A673 (cell line): ENCODE data around the gene UBASH3B. TPM values are rescaled to one million over a fixed set of nuclear protein-coding genes. Genes with fewer than 3 reads are reported as not detected.

Source experiments
- BruUV-seq: library from RNA; stranded (reverse); fragments of 400-500 nt; replicated peaks from 2 replicates; lab custom pipeline; 2021; lab: Mats Ljungman, UMichigan
- CTCF ChIA-PET: fragments of 300-600 bp; sonication (Branson Sonifier 250); formaldehyde crosslinking; loops from one replicate; lab custom pipeline; 2022; ENCODE audit warnings: antibody characterized with exemption; lab: Charles Lee
- POLR2A ChIA-PET: fragments of 300-600 bp; sonication (Branson Sonifier 250); formaldehyde crosslinking; loops from one replicate; lab custom pipeline; 2022; ENCODE audit warnings: antibody characterized with exemption; ENCODE audit not compliant: low non-redundant PET; lab: Charles Lee
- DNase-seq: peaks from one replicate; pipeline ENCODE4 v3.0.0-alpha.2; 2015; ENCODE audit warnings: low spot score
- H3K27ac ChIP-seq: fragments of 200-600 bp; sonication (generic); 2 replicates; pipeline ENCODE4 v1.5.1; 2016; ENCODE audit warnings: mixed run types, low read depth, mild to moderate bottlenecking, mixed read lengths, antibody characterized with exemption, low read length; ENCODE audit not compliant: poor library complexity, severe bottlenecking
- H3K27me3 ChIP-seq: fragments of 200-600 bp; sonication (generic); replicated peaks from 2 replicates; pipeline ENCODE4 v1.6.1; 2017; ENCODE audit warnings: mixed run types, low read depth, mild to moderate bottlenecking, mixed read lengths, antibody characterized with exemption, low read length; ENCODE audit not compliant: insufficient read depth, poor library complexity
- H3K36me3 ChIP-seq: fragments of 200-600 bp; sonication (generic); 2 replicates; pipeline ENCODE4 v1.6.1; 2016; ENCODE audit warnings: mixed run types, mild to moderate bottlenecking, mixed read lengths, antibody characterized with exemption, low read length; ENCODE audit not compliant: insufficient read depth, poor library complexity, severe bottlenecking
- H3K4me1 ChIP-seq: fragments of 200-600 bp; sonication (generic); 2 replicates; pipeline ENCODE4 v1.6.1; 2017; ENCODE audit warnings: mixed run types, mild to moderate bottlenecking, mixed read lengths, antibody characterized with exemption, low read length; ENCODE audit not compliant: insufficient read depth, poor library complexity, severe bottlenecking
- H3K4me3 ChIP-seq: fragments of 200-600 bp; sonication (generic); 2 replicates; pipeline ENCODE4 v1.5.1; 2016; ENCODE audit warnings: low read depth, mixed run types, mild to moderate bottlenecking, mixed read lengths, low read length; ENCODE audit not compliant: poor library complexity, severe bottlenecking
- H3K9me3 ChIP-seq: fragments of 200-600 bp; sonication (generic); 2 replicates; pipeline ENCODE4 v1.6.1; 2016; ENCODE audit warnings: mixed run types, low read depth, mild to moderate bottlenecking, mixed read lengths, antibody characterized with exemption, low read length; ENCODE audit not compliant: poor library complexity, severe bottlenecking
- CTCF ChIP-seq: fragments of 300-800, 200-600 bp; sonication (generic); conservative IDR thresholded peaks from 2 replicates; pipeline ENCODE4 v1.5.1; 2017; ENCODE audit warnings: low read depth, mild to moderate bottlenecking, antibody characterized with exemption, low read length, moderate library complexity, mixed read lengths
- EZH2 ChIP-seq: fragments of 200-600 bp; sonication (generic); IDR thresholded peaks from 2 replicates; pipeline ENCODE4 v1.6.1; 2017; ENCODE audit warnings: borderline replicate concordance, low read depth, mild to moderate bottlenecking, mixed read lengths, antibody characterized with exemption, low read length; ENCODE audit not compliant: poor library complexity, severe bottlenecking
- intact Hi-C: fragments of 100-400 bp; cut with micrococcal nuclease; formaldehyde crosslinking; loops from one replicate; pipeline ENCODE4 v1.10.0; 2022; ENCODE audit not compliant: unreplicated experiment
- total RNA-seq: library from RNA; stranded (reverse); gene quantifications from 2 replicates; pipeline ENCODE4 v1.2.3, GENCODE V29; 2021

Gene UBASH3B
- total RNA-seq, 1 experiment from 2014 or later = 15.3 TPM

DNA sequence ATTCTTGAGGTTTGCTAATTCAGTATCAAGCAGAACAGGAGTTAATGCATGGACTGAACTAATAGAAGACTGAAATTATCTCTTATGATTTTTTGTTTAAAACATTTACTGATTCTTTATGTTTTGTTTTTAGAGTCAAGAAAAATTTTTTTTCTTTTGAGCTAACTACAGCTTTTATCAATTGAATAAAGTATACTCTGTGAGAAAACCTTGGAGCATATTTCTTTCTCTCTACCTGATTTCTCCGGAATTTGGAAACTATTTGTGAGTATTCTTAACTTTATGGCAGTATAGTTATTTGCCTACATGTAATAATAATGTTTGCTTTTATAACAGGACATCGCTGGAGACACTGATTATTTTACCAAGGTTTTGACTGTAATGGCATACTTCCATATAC lies 164.6 kb downstream of the UBASH3B start:
- no peak overlapping the region for H3K4me3 ChIP-seq
- no TSS peak for BruUV-seq
- no peaks in the 10 kb centered on the region for H3K4me1 ChIP-seq
- peaks cover 20% of the 10 kb centered on the region for H3K9me3 ChIP-seq
- H3K36me3 ChIP-seq = no peaks in the 10 kb centered on the region
- ChIA-PET POLR2A (no interaction called here), CTCF (no interaction called here)
- intact Hi-C loops = no loop called here
- no peaks in the 10 kb centered on the region for H3K27me3 ChIP-seq
- no peak for DNase-seq
- TF ChIP-seq CTCF (no peak), EZH2 (no peak)
- no peak overlapping the region for H3K27ac ChIP-seq

- H3K36me3 ChIP-seq = no peaks in the 10 kb centered on the region
- no TSS peak for BruUV-seq
- no peak for DNase-seq
- no peak overlapping the region for H3K4me3 ChIP-seq
- H3K27me3 ChIP-seq = no peaks in the 10 kb centered on the region
- POLR2A ChIA-PET = no interaction called here
- TF ChIP-seq EZH2 (no peak), CTCF (no peak)
- no peak overlapping the region for H3K27ac ChIP-seq
- intact Hi-C loops = no loop called here
- CTCF ChIA-PET = no interaction called here
- peaks cover 20% of the 10 kb centered on the region for H3K9me3 ChIP-seq
- no peaks in the 10 kb centered on the region for H3K4me1 ChIP-seq
Measured at GRCh38 chr11:122821169-122821568, 165.6 kb downstream of the UBASH3B start.

DNA sequence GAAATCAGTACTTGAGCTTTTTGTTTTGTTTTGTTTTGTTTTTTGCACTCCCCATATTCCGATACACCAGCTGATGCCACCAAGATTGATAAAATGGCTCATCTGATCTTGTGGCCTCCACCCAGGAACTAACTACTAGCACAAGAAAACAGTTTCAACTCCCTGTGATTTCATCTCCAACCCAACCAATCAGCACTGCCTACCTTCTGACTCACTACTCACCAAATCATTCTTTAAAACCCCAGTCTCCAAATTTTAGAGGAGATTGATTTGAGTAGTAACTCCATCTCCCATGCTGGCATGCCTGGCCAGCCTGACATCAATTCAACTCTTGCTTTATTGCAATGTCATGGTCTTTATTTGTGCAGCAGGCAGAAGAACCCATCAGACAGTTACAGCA lies 166.7 kb downstream of the UBASH3B start:
- H3K27ac ChIP-seq = no peak overlapping the region
- intact Hi-C loops = no loop called here
- no peaks in the 10 kb centered on the region for H3K36me3 ChIP-seq
- no peak overlapping the region for H3K4me3 ChIP-seq
- TF ChIP-seq CTCF = no peak
- TF ChIP-seq EZH2 = no peak
- H3K27me3 ChIP-seq = no peaks in the 10 kb centered on the region
- H3K4me1 ChIP-seq = no peaks in the 10 kb centered on the region
- ChIA-PET POLR2A (interaction anchor here (0.7 kb wide), 1 partner anchor 253 kb away, joined by 3 read pairs; no protein-coding TSS in a partner anchor), CTCF (no interaction called here)
- no TSS peak for BruUV-seq
- no peak for DNase-seq
- H3K9me3 ChIP-seq = peaks cover 20% of the 10 kb centered on the region
